Astrocyte (in vitro differentiated cells and primary cell): ENCODE measurements around the gene OPRL1. TPM values are rescaled to one million over a fixed set of nuclear protein-coding genes. Genes with fewer than 3 reads are reported as not detected.

ENCODE experiments used
- DNase-seq: peaks from one replicate; pipeline ENCODE4 v3.0.0-alpha.2; 2010; ENCODE audit warnings: low read depth
- FAIRE-seq: peaks from 2 replicates; lab custom pipeline; 2011; peaks lifted over from hg19 to GRCh38; lab: Jason Lieb, UNC
- H2AFZ ChIP-seq: 2 replicates; pipeline ENCODE4 v1.6.0; 2012; ENCODE audit warnings: low read depth, low read length, inconsistent platforms
- H3K27ac ChIP-seq: 2 replicates; pipeline ENCODE4 v1.5.1; 2011; ENCODE audit warnings: low read depth, low read length, inconsistent platforms
- H3K27me3 ChIP-seq: 2 replicates; pipeline ENCODE4 v1.6.0; 2011; ENCODE audit warnings: low read length, inconsistent platforms; ENCODE audit not compliant: insufficient read depth
- H3K36me3 ChIP-seq: 2 replicates; pipeline ENCODE4 v1.5.1; 2011; ENCODE audit warnings: low read length, inconsistent platforms; ENCODE audit not compliant: insufficient read depth
- H3K4me1 ChIP-seq: 2 replicates; pipeline ENCODE4 v1.5.1; 2011; ENCODE audit warnings: low read length, inconsistent platforms; ENCODE audit not compliant: insufficient read depth
- H3K4me2 ChIP-seq: 2 replicates; pipeline ENCODE4 v1.6.0; 2012; ENCODE audit warnings: low read length, inconsistent platforms
- H3K4me3 ChIP-seq: 2 replicates; pipeline ENCODE4 v1.5.1; 2011; ENCODE audit warnings: low read depth, mild to moderate bottlenecking, low read length, inconsistent platforms; ENCODE audit not compliant: insufficient read depth
- H3K79me2 ChIP-seq: 2 replicates; pipeline ENCODE4 v1.6.0; 2012; ENCODE audit warnings: mild to moderate bottlenecking, low read length, inconsistent platforms; ENCODE audit not compliant: insufficient read depth
- H3K9ac ChIP-seq: 2 replicates; pipeline ENCODE4 v1.6.0; 2012; ENCODE audit warnings: mild to moderate bottlenecking, low read length, inconsistent platforms
- H3K9me3 ChIP-seq: 2 replicates; pipeline ENCODE4 v1.5.1; 2012; ENCODE audit warnings: low read depth, mild to moderate bottlenecking, low read length, inconsistent platforms; ENCODE audit not compliant: insufficient read depth
- H4K20me1 ChIP-seq: 2 replicates; pipeline ENCODE4 v1.6.0; 2012; ENCODE audit warnings: low read length, inconsistent platforms; ENCODE audit not compliant: insufficient read depth
- H3K27ac Mint-ChIP-seq: one replicate; pipeline ENCODE4 v1.8.0; 2021; ENCODE audit warnings: mild to moderate bottlenecking, mixed read lengths; ENCODE audit not compliant: unreplicated experiment
- H3K27me3 Mint-ChIP-seq: one replicate; pipeline ENCODE4 v1.8.0; 2021; ENCODE audit warnings: low read depth, mixed read lengths; ENCODE audit not compliant: unreplicated experiment
- H3K36me3 Mint-ChIP-seq: one replicate; pipeline ENCODE4 v1.8.0; 2021; ENCODE audit warnings: low read depth, mixed read lengths; ENCODE audit not compliant: unreplicated experiment
- H3K4me1 Mint-ChIP-seq: one replicate; pipeline ENCODE4 v1.8.0; 2021; ENCODE audit warnings: low read depth, mixed read lengths; ENCODE audit not compliant: unreplicated experiment
- H3K4me3 Mint-ChIP-seq: one replicate; pipeline ENCODE4 v1.8.0; 2021; ENCODE audit warnings: mild to moderate bottlenecking, moderate library complexity, mixed read lengths; ENCODE audit not compliant: unreplicated experiment
- H3K9me3 Mint-ChIP-seq: one replicate; pipeline ENCODE4 v1.8.0; 2021; ENCODE audit warnings: mild to moderate bottlenecking, mixed read lengths; ENCODE audit not compliant: unreplicated experiment
- CTCF ChIP-seq: IDR thresholded peaks from 2 replicates; pipeline ENCODE4 v1.5.1; 2011; ENCODE audit warnings: low read depth, mild to moderate bottlenecking, inconsistent platforms, low read length, moderate library complexity; ENCODE audit not compliant: insufficient read depth
- EZH2 ChIP-seq: IDR thresholded peaks from 2 replicates; pipeline ENCODE4 v1.6.1; 2012; ENCODE audit warnings: mild to moderate bottlenecking, low read length, inconsistent platforms; ENCODE audit not compliant: insufficient read depth
- total RNA-seq: library from RNA; stranded (reverse); gene quantifications from 2 replicates; pipeline ENCODE4 v1.2.1, GENCODE V29; 2021

OPRL1 gene
- total RNA-seq, 1 donor from 2014 or later = 2.8 TPM

- Mint-ChIP-seq H3K36me3 (no peaks in the 10 kb centered on the region), H3K9me3 (peaks cover 2% of the 10 kb centered on the region), H3K27me3 (peaks cover 22% of the 10 kb centered on the region), H3K4me3 (no peak overlapping the region), H3K4me1 (no peaks in the 10 kb centered on the region), H3K27ac (no peak overlapping the region)
- no peak for DNase-seq
- Histone ChIP-seq H3K4me1 (no peaks in the 10 kb centered on the region), H4K20me1 (no peaks in the 10 kb centered on the region), H3K4me3 (no peak overlapping the region), H3K27me3 (peaks cover 12% of the 10 kb centered on the region), H2AFZ (no peak overlapping the region), H3K9ac (no peak overlapping the region), H3K36me3 (no peaks in the 10 kb centered on the region), H3K27ac (no peak overlapping the region), H3K79me2 (no peaks in the 10 kb centered on the region), H3K9me3 (no peaks in the 10 kb centered on the region), H3K4me2 (no peak overlapping the region)
- FAIRE-seq = no peak
- TF ChIP-seq CTCF = no peak
- no peak for TF ChIP-seq EZH2
Observed at GRCh38 chr20:64139199-64140060, 59.5 kb downstream of the OPRL1 start.

GRCh38 chr20:64140061-64140931 lies 60.4 kb downstream of the OPRL1 start:
- Histone ChIP-seq H3K4me1 (no peaks in the 10 kb centered on the region), H2AFZ (no peak overlapping the region), H3K27me3 (peaks cover 12% of the 10 kb centered on the region), H3K9ac (no peak overlapping the region), H3K36me3 (no peaks in the 10 kb centered on the region), H3K79me2 (no peaks in the 10 kb centered on the region), H3K4me3 (no peak overlapping the region), H4K20me1 (no peaks in the 10 kb centered on the region), H3K4me2 (no peak overlapping the region), H3K27ac (no peak overlapping the region), H3K9me3 (peaks cover 3% of the 10 kb centered on the region)
- H3K4me3 Mint-ChIP-seq = no peak overlapping the region
- peaks cover 4% of the 10 kb centered on the region for H3K9me3 Mint-ChIP-seq
- H3K27me3 Mint-ChIP-seq = peaks cover 22% of the 10 kb centered on the region
- no peak overlapping the region for H3K27ac Mint-ChIP-seq
- no peaks in the 10 kb centered on the region for H3K4me1 Mint-ChIP-seq
- TF ChIP-seq CTCF (no peak), EZH2 (no peak)
- DNase-seq (no peak), FAIRE-seq (no peak)
- H3K36me3 Mint-ChIP-seq = peaks cover 2% of the 10 kb centered on the region
